Omental fat pad (tissue), 4 donors: ENCODE measurements around the gene PSMD6. TPM values are rescaled to one million over a fixed set of nuclear protein-coding genes. Genes with fewer than 3 reads are reported as not detected.
A peak's percentile ranks its signal among the peaks of the same experiment; 100 is the strongest.

Source experiments
- ATAC-seq: fragments of 150-250 bp; one replicate; pipeline ENCODE4 v1.9.1; 2016; ENCODE audit warnings: mild to moderate bottlenecking, moderate library complexity; ENCODE audit not compliant: low FRiP score
- DNase-seq: peaks from one replicate; pipeline ENCODE4 v3.0.0-alpha.2; 2019; ENCODE audit warnings: low spot score
- total RNA-seq, 4 donors: library from RNA; depleted of rRNA; stranded (reverse); fragments of >200 nt; gene quantifications; one replicate each; pipeline ENCODE4 v1.1.0, GENCODE V29; 2016
- TF ChIP-seq, protein P1 (sequence below), 3 donors: fragments of 450-650 bp; IDR thresholded peaks; one replicate each; pipeline ENCODE4 v1.5.1; 2016 to 2017; ENCODE audit warnings: antibody characterized with exemption in 3 of 3, mild to moderate bottlenecking in 3 of 3, moderate library complexity in 2 of 3

Gene PSMD6
- total RNA-seq, 4 donors from 2014 or later: 52.8 to 86.2 (median 53.4) TPM

- ATAC-seq (peak; percentile 71), DNase-seq (no peak)
- TF ChIP-seq, protein P1, sequence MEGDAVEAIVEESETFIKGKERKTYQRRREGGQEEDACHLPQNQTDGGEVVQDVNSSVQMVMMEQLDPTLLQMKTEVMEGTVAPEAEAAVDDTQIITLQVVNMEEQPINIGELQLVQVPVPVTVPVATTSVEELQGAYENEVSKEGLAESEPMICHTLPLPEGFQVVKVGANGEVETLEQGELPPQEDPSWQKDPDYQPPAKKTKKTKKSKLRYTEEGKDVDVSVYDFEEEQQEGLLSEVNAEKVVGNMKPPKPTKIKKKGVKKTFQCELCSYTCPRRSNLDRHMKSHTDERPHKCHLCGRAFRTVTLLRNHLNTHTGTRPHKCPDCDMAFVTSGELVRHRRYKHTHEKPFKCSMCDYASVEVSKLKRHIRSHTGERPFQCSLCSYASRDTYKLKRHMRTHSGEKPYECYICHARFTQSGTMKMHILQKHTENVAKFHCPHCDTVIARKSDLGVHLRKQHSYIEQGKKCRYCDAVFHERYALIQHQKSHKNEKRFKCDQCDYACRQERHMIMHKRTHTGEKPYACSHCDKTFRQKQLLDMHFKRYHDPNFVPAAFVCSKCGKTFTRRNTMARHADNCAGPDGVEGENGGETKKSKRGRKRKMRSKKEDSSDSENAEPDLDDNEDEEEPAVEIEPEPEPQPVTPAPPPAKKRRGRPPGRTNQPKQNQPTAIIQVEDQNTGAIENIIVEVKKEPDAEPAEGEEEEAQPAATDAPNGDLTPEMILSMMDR (IDR thresholded peaks at IDR 0.05): peak in 1 of 3 donors; percentile 72
These were observed 29.6 kb downstream of the PSMD6 start for GRCh38 chr3:63993653-63994079.

- DNase-seq (no peak), ATAC-seq (no peak)
- TF ChIP-seq, protein P1 (IDR thresholded peaks at IDR 0.05): no peak
These were observed 30.6 kb downstream of the PSMD6 start for GRCh38 chr3:63992516-63993209.

GRCh38 chr3:63991666-63992065 lies 31.6 kb downstream of the PSMD6 start:
- ATAC-seq (no peak), DNase-seq (no peak)
- TF ChIP-seq, protein P1 (IDR thresholded peaks at IDR 0.05): no peak

GRCh38 chr3:63990733-63991132 lies 32.6 kb downstream of the PSMD6 start:
- TF ChIP-seq, protein P1 (IDR thresholded peaks at IDR 0.05): no peak
- DNase-seq (no peak), ATAC-seq (no peak)

DNA sequence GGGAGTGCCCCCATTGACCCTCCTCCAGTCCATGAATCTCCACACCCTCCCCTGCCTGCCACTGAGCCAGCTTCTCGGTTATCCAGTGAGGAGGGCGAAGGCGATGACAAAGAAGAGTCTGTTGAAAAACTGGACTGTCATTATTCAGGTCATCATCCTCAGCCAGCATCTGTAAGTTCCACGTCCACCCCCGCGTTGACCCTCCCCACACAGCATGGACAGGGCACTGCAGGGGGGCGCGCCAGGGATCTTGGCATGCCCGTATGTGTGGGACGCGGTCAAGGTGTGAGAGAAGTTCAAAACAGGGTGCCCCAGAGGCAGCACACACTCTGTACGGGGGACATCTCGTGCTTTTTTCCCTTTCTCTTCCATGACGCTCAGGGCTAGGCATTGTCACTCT lies 33.1 kb downstream of the PSMD6 start:
- DNase-seq (no peak), ATAC-seq (no peak)
- TF ChIP-seq, protein P1 (IDR thresholded peaks at IDR 0.05): no peak

GRCh38 chr3:63988943-63989342 lies 34.4 kb downstream of the PSMD6 start:
- TF ChIP-seq, protein P1 (IDR thresholded peaks at IDR 0.05): no peak
- ATAC-seq: no peak
- no peak for DNase-seq

- DNase-seq: no peak
- TF ChIP-seq, protein P1 (IDR thresholded peaks at IDR 0.05): no peak
- no peak for ATAC-seq
These were observed 36.5 kb downstream of the PSMD6 start for GRCh38 chr3:63986831-63987230.
